ENCODE data around the gene TRNAU1AP. TPM values are rescaled to one million over a fixed set of nuclear protein-coding genes. Genes with fewer than 3 reads are reported as not detected.
A peak's percentile ranks its signal among the peaks of the same experiment; 100 is the strongest.
"Not testable (repeated sequence)": the region's sequence is repeated elsewhere in the genome, so short reads cannot be mapped to it uniquely, and the experiment has no call there.

Gene TRNAU1AP
- total RNA-seq, 1 experiment from 2014 or later: 22.6 TPM

DNA sequence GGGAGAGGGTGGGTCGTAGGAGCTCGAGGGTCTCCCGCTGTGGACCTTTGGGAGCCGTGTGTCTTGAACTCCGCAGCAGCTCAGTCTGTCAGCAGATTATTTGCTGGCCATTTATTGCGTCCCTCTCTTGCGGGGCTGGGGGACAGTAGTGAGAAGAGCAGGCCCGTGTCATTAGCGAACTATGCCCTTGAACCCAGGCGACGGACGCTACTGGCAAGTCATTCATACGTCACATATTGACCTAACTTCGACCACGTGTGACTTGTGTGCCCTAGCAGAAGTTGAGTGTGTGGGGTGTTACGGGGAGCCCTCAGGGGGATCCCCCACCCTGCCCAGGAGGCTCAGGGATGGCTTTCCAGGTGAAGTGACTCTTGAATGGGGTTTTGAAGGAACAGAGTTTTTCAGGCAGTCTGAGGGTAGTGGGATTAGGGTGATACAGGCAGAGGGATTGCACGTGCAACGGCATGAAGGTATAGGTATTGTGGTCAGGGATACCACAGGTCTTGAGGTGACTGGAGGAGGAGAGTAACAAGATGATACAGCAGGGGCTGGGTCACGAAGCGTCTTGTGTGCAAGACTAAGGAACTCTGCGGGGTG, 34.0 kb upstream of the TRNAU1AP start:
- in situ Hi-C loops (cut with HindIII; ENCODE audit: low pct_unique_long_range_greater_than_20kb, low sequenced_read_pairs): no loop called here
- no peak for DNase-seq (ENCODE audit: low read depth, low spot score)

DNA sequence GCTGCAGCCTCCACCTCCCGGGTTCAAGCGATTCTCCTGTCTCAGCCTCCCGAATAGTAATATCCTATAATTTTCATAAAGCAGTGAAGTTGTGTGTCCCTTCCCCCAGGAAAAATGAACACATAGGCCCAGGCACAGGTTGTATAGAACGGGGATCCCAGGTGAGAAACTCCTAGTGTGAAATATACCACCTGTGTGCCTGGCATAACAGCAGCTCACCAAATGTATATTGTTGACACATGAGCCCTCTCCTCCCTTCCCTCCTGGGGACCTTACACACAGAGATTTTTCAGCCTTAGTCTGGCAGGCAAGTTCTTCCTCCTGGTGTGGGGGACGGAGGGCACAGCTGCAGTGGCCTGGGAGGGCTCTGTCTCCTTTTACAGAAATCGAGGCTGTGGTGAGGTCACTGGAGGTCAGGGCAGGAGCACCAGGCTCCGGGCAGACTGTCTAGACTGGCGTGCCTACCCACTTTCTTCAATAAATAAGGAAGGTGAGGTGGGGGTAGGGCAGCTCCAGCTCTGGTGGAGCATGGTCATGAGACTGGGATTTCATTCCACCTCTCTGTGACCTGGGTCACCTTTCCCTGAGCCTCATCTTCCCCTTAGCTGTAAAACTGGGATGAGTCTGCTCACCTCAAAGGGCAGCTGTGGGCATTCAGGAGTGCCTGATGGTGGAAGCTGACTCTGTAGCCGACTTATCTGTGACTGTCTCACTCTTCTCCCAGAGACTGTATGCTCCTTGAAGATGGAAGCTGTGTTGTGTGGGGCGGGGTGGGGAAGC, 32.7 kb upstream of the TRNAU1AP start:
- in situ Hi-C loops (cut with HindIII; ENCODE audit: low pct_unique_long_range_greater_than_20kb, low sequenced_read_pairs): no loop called here
- no peak for DNase-seq (ENCODE audit: low read depth, low spot score)

DNA sequence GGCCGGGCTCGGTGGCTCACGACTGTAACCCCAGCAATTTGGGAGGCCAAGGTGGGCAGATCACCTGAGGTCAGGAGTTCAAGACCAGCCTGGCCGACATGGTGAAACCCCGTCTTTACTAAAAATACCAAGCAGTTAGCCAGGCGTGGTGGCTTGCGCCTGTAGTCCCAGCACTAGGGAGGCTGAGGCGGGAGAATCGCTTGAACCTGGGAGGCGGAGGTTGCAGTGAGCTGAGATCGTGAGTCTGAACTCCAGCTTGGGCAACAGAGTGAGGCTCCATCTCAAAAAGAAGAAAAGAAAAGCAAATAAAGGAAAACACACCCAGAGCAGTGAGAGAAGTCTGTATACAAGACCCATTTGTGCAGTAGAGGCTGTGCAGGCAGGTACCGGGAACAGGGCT, 32.1 kb upstream of the TRNAU1AP start:
- in situ Hi-C loops (cut with HindIII; ENCODE audit: low pct_unique_long_range_greater_than_20kb, low sequenced_read_pairs); DNase-seq (ENCODE audit: low read depth, low spot score): not testable (repeated sequence)

DNA sequence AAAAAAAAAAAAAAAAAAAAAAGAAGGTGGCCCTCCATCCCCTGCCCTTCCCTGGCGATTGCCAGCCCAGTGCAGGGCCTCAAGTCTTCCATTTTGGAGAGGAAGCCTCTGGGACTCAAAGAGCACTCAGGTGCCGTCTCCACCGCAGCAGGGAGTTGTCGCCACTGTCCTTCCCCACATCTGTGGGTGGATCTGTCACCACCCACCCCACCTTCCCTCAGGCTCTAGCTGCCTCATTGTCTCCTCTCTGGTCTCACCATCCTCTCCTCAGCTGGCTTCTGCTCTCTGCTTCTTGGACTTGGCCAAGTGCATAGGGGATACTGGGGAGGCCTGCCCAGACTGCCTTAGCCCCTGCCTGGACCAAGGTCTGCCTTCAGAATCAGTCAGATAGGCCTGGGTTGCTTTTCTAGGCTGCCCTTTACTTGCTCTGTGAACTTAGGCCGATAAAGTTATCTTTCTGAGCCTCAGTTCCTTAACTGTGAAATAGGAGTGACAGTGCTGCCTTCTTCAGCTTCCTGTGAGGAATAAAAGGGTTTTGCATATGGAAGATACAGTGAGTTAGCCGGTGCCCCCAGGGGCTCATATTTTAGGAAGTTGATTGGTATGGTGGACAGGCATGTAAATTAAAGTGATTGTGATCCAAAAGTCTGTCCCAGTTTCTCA, 31.3 kb upstream of the TRNAU1AP start:
- no peak for DNase-seq (ENCODE audit: low read depth, low spot score)
- in situ Hi-C loops (cut with HindIII; ENCODE audit: low pct_unique_long_range_greater_than_20kb, low sequenced_read_pairs): no loop called here

DNA sequence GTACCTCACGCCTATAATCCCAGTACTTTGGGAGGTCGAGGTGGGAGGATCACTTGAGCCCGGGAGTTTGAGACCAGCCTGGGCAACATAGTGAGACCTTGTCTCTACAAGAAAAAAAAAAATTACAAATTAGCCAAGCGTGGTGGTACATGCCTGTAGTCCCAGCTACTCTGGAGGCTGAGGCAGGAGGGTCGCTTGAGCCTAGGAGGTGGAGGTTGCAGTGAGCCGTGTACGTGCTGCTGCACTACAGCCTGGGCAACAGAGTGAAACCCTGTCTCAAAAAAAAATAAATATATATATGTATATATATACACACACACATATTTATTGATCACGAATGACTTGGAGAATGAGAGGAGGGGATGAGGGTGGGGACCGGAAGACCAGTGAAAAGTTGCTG, 30.3 kb upstream of the TRNAU1AP start:
- DNase-seq (ENCODE audit: low read depth, low spot score); in situ Hi-C loops (cut with HindIII; ENCODE audit: low pct_unique_long_range_greater_than_20kb, low sequenced_read_pairs): not testable (repeated sequence)

DNA sequence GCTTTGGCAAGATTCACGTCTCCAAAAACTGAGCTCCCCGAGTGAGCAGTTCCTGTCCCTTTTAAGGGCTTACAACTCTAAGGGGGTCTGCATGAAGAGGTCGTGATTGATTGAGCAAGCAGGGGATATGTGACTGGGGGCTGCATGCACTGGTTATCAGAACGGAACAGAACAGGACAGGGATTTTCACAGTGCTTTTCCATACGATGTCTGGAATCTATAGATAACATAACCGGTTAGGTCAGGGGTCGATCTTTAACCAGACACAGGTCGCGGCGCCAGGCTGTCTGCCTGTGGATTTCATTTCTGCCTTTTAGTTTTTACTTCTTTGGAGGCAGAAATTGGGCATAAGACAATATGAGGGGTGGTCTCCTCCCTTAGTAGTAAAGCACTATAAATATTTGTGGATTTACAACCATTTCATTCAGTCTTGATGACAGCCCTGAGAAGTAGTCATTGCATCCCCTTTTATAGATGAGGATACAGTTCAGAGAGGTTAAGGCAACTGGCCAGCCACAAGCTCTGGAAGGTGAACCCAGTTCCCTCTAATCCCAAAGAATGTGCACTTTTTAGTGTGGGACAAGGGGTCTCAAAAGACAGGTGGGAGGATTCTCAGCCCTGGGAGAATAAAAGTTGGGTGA, 27.8 kb upstream of the TRNAU1AP start:
- in situ Hi-C loops (cut with HindIII; ENCODE audit: low pct_unique_long_range_greater_than_20kb, low sequenced_read_pairs); DNase-seq (ENCODE audit: low read depth, low spot score): not testable (repeated sequence)

DNA sequence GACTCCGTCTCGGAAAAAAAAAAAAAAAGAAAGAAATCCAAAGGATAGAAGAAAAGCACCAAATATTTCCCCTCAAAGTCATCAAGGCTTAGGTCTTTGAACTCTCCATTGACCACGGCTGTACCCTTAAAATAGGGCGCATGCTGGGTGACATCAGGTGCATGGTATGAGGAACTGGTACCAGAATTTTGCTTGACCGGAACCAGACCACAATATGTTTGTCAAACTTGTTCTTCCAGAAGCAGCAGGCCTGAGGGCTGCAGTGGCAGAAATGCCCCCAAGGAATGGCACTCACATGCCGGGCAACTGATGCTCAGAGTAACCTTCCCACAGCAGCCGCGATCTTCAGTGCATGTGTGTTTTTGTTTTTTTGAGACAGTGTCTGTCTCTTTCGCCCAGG, 26.0 kb upstream of the TRNAU1AP start:
- in situ Hi-C loops (cut with HindIII; ENCODE audit: low pct_unique_long_range_greater_than_20kb, low sequenced_read_pairs): no loop called here
- no peak for DNase-seq (ENCODE audit: low read depth, low spot score)

DNA sequence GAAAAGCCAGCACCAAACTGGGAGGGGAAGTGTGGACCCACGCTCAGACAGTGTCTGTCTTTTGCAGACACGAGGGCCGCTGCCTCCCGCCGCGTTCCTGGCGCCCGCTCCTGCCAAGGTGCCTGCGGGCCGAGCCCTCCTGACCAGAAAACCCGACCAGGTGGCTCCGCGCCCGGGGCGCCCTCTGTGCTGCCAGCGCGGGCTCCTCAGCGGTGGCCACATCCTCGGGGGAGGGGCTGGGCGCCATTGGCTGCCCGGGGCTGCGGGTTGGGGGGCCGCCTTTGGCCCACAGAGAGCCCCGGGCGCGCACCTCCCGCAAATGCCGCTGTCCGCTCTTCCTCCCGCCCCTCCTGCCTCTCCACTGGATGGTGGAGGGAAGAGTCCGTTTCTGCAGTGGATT, 22.4 kb upstream of the TRNAU1AP start:
- in situ Hi-C loops (cut with HindIII; ENCODE audit: low pct_unique_long_range_greater_than_20kb, low sequenced_read_pairs): no loop called here
- DNase-seq (ENCODE audit: low read depth, low spot score): no peak

DNA sequence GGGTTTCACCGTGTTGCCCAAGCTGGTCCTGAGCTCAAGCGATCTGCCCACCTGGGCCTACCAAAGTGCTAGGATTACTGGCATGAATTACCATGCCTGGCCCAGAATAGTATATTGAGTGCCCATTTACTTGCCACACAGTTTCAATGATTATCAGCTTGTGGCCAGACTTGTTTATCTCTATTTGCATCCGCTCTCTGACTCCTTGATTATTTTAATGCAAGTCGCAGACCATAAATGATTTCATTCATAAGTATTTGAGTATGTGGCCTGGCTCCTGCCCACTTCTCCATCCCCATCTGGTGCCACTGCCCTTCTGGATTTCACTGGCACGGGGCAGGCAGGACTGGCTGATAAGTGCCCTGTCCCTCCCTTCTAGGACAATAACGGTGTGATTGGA, 18.2 kb upstream of the TRNAU1AP start:
- in situ Hi-C loops (cut with HindIII; ENCODE audit: low pct_unique_long_range_greater_than_20kb, low sequenced_read_pairs): no loop called here
- no peak for DNase-seq (ENCODE audit: low read depth, low spot score)

DNA sequence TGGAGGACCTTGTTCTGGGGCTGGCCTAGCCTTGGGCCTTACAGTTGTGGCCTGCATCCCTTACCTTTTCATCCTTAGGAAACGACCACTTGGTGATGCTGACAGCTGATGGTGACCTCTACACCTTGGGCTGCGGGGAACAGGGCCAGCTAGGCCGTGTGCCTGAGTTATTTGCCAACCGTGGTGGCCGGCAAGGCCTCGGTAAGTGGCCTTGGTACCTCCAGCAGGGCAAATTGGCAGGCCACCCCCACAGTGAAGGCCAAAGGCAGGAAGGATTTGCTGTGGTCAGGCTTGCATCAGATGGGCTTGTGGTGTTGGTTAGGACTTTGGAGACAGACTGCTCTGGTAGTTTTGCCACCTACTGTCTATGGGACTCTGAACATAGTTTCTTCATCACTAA, 17.7 kb upstream of the TRNAU1AP start:
- no peak for DNase-seq (ENCODE audit: low read depth, low spot score)
- in situ Hi-C loops (cut with HindIII; ENCODE audit: low pct_unique_long_range_greater_than_20kb, low sequenced_read_pairs): no loop called here

DNA sequence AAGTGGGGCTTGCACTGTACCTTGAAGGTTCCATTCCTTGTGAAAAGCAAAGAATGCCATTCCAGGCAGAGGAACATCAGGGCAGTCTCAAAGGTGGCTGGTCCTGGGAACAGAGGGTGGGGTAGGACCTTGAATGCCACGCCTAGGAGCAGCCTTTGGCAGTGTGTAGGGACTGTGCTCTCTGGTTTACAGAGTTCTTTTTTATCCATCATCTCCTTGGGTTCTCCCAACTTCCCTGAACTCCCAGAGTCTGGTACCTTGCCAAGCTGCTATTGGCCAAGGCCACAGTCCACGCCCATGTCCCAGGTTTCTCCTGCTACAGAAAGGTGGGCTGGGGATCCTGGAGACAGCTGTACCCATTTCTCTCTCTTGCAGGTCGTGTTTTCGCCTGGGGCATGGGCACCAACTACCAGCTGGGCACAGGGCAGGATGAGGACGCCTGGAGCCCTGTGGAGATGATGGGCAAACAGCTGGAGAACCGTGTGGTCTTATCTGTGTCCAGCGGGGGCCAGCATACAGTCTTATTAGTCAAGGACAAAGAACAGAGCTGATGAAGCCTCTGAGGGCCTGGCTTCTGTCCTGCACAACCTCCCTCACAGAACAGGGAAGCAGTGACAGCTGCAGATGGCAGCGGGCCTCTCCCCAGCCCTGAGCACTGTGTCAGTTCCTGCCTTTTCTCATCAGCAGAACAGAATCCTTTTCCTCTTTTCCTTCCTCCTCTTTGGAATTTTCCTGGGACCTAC, 15.3 kb upstream of the TRNAU1AP start:
- DNase-seq (ENCODE audit: low read depth, low spot score): no peak
- in situ Hi-C loops (cut with HindIII; ENCODE audit: low pct_unique_long_range_greater_than_20kb, low sequenced_read_pairs): no loop called here

DNA sequence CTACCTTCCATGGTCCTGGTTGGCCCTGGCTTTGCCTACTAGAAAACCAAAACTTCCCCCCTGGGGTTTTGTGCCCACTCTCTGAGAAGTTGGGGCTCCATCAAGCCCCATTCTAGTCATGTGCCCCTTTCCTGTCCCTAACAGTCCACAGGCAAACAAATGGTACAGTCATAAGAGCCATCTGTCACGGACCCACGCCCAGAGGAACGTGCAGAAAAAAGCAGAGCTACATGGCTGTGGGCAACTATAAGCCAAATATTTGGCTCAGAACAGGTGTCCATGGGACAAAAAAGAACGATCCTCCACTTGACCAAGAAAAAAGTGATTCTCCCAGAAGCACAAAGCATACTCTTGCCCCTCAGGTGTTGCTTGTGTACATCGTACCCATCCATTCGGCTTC, 14.6 kb upstream of the TRNAU1AP start:
- DNase-seq (ENCODE audit: low read depth, low spot score): no peak
- in situ Hi-C loops (cut with HindIII; ENCODE audit: low pct_unique_long_range_greater_than_20kb, low sequenced_read_pairs): no loop called here

DNA sequence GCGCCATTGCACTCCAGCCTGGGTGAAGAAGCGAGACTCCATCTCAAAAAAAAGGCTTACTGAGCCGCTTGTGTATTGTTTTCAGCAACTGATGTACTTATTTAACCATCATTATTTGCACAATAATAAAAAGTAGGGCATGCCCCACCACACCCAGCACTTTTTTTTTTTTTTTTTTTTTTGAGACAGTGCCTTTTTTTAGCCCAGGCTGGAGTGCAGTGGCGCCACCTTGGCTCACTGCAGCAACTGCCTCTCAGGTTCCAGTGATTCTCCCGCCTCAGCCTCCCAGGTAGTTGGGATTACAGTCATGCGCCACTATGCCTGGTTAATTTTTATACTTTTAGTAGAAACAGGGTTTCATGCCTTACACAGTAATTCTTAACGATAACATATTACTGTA, 12.2 kb upstream of the TRNAU1AP start:
- in situ Hi-C loops (cut with HindIII; ENCODE audit: low pct_unique_long_range_greater_than_20kb, low sequenced_read_pairs): no loop called here

DNA sequence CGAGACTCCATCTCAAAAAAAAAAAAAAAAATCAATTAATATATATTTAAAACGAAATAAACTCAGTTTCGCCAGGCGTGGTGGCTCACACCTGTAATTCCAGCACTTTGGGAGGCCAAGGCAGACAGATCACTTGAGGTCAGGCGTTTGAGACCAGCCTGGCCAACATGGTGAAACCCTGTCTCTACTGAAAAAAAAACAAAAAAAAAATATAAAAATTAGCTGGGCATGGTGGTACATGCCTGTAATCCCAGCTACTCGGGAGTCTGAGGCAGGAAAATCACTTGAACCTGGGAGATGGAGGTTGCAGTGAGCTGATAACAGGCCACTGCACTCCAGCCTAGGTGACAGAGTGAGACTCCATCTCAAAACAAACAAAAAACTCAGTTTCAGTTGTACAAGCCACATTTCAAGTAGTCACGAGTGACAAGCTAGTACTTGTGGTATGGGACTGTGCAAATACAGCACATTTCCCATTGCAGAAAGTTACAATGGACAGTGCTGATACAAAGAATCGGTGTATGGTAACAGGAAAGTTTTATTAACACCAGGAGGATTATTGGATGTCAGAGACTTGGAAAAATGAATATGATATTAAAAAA, 11.4 kb upstream of the TRNAU1AP start:
- in situ Hi-C loops (cut with HindIII; ENCODE audit: low pct_unique_long_range_greater_than_20kb, low sequenced_read_pairs): not testable (repeated sequence)

More for the DNA sequence above, 12.2 kb upstream of the TRNAU1AP start:
- peak; percentile 21 for DNase-seq (ENCODE audit: low read depth, low spot score)

DNA sequence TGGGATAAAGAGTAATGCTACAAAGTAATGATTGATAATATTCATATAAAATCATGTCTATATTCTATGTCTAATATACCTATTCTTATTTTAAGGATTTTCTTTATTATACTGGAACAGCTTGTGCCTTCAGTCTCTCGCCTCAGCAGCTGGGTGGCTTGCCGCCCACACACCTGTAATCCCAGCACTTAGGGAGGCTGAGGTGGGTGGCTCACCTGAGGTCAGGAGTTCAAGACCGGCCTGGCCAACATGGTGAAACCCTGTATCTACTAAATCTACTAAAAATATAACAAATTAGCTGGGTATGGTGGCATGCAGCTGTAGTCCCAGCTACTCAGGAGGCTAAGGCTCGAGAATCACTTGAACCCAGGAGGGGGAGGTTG, 7.6 kb upstream of the TRNAU1AP start:
- in situ Hi-C loops (cut with HindIII; ENCODE audit: low pct_unique_long_range_greater_than_20kb, low sequenced_read_pairs): no loop called here

More for the DNA sequence above, 11.4 kb upstream of the TRNAU1AP start:
- not testable (repeated sequence) for DNase-seq (ENCODE audit: low read depth, low spot score)

DNA sequence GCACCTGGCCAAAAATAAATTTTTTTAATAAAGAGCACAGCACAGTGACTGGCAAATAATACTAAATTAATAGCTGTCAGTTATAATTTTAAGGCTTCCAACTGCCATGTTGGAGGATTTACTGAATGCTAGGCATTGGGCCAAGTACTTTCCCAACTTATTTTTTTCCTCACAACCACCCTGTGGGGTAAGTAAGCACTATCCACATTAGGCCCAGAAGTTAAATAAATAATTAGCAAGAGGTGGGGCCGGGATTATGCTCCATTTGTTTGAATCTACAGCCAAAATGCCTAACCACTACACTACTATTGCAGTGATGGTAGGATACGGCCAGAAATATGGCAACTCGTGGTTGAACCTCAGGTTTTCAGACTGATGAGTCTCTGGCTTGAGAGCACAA, 4.6 kb upstream of the TRNAU1AP start:
- DNase-seq (ENCODE audit: low read depth, low spot score): no peak
- in situ Hi-C loops (cut with HindIII; ENCODE audit: low pct_unique_long_range_greater_than_20kb, low sequenced_read_pairs): no loop called here

More for the DNA sequence above, 7.6 kb upstream of the TRNAU1AP start:
- DNase-seq (ENCODE audit: low read depth, low spot score): no peak

DNA sequence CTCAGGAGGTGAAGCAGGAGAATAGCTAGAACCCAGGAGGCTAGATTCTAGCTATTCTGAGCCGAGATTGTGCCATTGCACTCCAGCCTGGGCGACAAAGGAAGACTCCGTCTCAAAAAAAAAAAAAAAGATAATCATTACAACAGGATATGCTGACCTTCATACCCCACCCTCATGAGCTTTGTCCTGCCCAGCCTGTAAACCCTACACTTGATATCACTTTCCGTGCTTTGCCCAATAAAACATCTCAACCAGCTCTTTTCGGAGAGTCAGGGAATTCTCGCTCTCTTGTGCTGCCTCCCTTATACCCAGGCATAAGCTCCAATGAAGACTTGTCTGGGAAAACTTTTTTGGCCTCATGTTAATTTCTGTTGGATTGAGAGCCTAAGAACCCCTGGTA, 1.5 kb upstream of the TRNAU1AP start:
- in situ Hi-C loops (cut with HindIII; ENCODE audit: low pct_unique_long_range_greater_than_20kb, low sequenced_read_pairs): no loop called here
- DNase-seq (ENCODE audit: low read depth, low spot score): no peak

Measured in SK-MEL-5 (cell line).